ENCODE measurements around the gene MTAP. TPM values are rescaled to one million over a fixed set of nuclear protein-coding genes. Genes with fewer than 3 reads are reported as not detected.

Gene MTAP
- total RNA-seq, 1 donor from 2014 or later, result 25.7 TPM

- intact Hi-C loops (cut with micrococcal nuclease), result no loop called here
- DNase-seq, result peak; percentile 83
Measured at GRCh38 chr9:21801683-21802417, 586 bp upstream of the MTAP start.

GRCh38 chr9:21803649-21804048, 1.2 kb downstream of the MTAP start:
- intact Hi-C loops (cut with micrococcal nuclease), result no loop called here
- no peak for ATAC-seq
- DNase-seq, result no peak

More at GRCh38 chr9:21801683-21802417, 586 bp upstream of the MTAP start:
- peak; percentile 71 for ATAC-seq

GRCh38 chr9:21804331-21804730, 1.9 kb downstream of the MTAP start:
- ATAC-seq (no peak), DNase-seq (no peak)
- intact Hi-C loops (cut with micrococcal nuclease), result no loop called here

- no peak for DNase-seq
- no peak for ATAC-seq
- intact Hi-C loops (cut with micrococcal nuclease), result no loop called here
Measured at GRCh38 chr9:21804791-21805190, 2.4 kb downstream of the MTAP start.

- intact Hi-C loops (cut with micrococcal nuclease), result no loop called here
- DNase-seq, result peak; percentile 40
- ATAC-seq, result peak; percentile 3
Measured at GRCh38 chr9:21806644-21807043, 4.2 kb downstream of the MTAP start.

- DNase-seq, result no peak
- ATAC-seq, result no peak
- intact Hi-C loops (cut with micrococcal nuclease), result loop anchor here (5.0 kb wide), 4 partner anchors 197 to 642 kb away; partner anchors contain the start of gene CDKN2B
Measured at GRCh38 chr9:21810388-21810787, 8.0 kb downstream of the MTAP start.

GRCh38 chr9:21810881-21811280, 8.4 kb downstream of the MTAP start:
- intact Hi-C loops (cut with micrococcal nuclease), result loop anchor here (5.0 kb wide), 4 partner anchors 196 to 641 kb away; partner anchors contain the start of gene CDKN2B
- ATAC-seq (peak; percentile 83), DNase-seq (peak; percentile 66)

- intact Hi-C loops (cut with micrococcal nuclease), result loop anchor here (5.0 kb wide), 4 partner anchors 195 to 640 kb away; partner anchors contain the start of gene CDKN2B
- no peak for ATAC-seq
- DNase-seq, result no peak
Measured at GRCh38 chr9:21811914-21812313, 9.5 kb downstream of the MTAP start.

- intact Hi-C loops (cut with micrococcal nuclease), result loop anchor here (5.0 kb wide), 4 partner anchors 195 to 640 kb away; partner anchors contain the start of gene CDKN2B
- no peak for ATAC-seq
- no peak for DNase-seq
Measured at GRCh38 chr9:21812415-21812814, 10.0 kb downstream of the MTAP start.

- DNase-seq, result peak; percentile 74
- ATAC-seq, result peak; percentile 72
- intact Hi-C loops (cut with micrococcal nuclease), result loop anchor here (5.0 kb wide), 4 partner anchors 194 to 639 kb away; partner anchors contain the start of gene CDKN2B
Measured at GRCh38 chr9:21812946-21813568, 10.6 kb downstream of the MTAP start.

GRCh38 chr9:21813575-21814473, 11.4 kb downstream of the MTAP start:
- intact Hi-C loops (cut with micrococcal nuclease), result loop anchor here (5.0 kb wide), 4 partner anchors 193 to 638 kb away; partner anchors contain the start of gene CDKN2B
- peak; percentile 69 for ATAC-seq
- DNase-seq, result peak; percentile 37

GRCh38 chr9:21815643-21816042, 13.2 kb downstream of the MTAP start:
- ATAC-seq, result no peak
- no peak for DNase-seq
- intact Hi-C loops (cut with micrococcal nuclease), result loop anchor here (5.0 kb wide), 1 partner anchor 407 kb away; no protein-coding TSS in a partner anchor

GRCh38 chr9:21817176-21817575, 14.7 kb downstream of the MTAP start:
- intact Hi-C loops (cut with micrococcal nuclease), result loop anchor here (5.0 kb wide), 1 partner anchor 405 kb away; no protein-coding TSS in a partner anchor
- ATAC-seq, result peak; percentile 39
- DNase-seq, result no peak

- ATAC-seq, result no peak
- no peak for DNase-seq
- intact Hi-C loops (cut with micrococcal nuclease), result no loop called here
Measured at GRCh38 chr9:21825637-21826036, 23.2 kb downstream of the MTAP start.

- intact Hi-C loops (cut with micrococcal nuclease), result no loop called here
- ATAC-seq, result no peak
- DNase-seq, result no peak
Measured at GRCh38 chr9:21828853-21829410, 26.5 kb downstream of the MTAP start.

GRCh38 chr9:21830589-21830988, 28.2 kb downstream of the MTAP start:
- ATAC-seq, result no peak
- DNase-seq, result no peak
- intact Hi-C loops (cut with micrococcal nuclease), result no loop called here

GRCh38 chr9:21831841-21832509, 29.5 kb downstream of the MTAP start:
- DNase-seq, result no peak
- ATAC-seq, result peak; percentile 48
- intact Hi-C loops (cut with micrococcal nuclease), result no loop called here

- ATAC-seq (no peak), DNase-seq (no peak)
- intact Hi-C loops (cut with micrococcal nuclease), result no loop called here
Measured at GRCh38 chr9:21833090-21833801, 30.8 kb downstream of the MTAP start.
